Measurements from ENCODE around the gene PWWP2B. TPM values are rescaled to one million over a fixed set of nuclear protein-coding genes. Genes with fewer than 3 reads are reported as not detected.

Gene PWWP2B
- total and polyA plus RNA-seq, 2 of the 13 experiments (the other 11 are each of a cell fraction or from before 2014, with no cell fraction given): 2.3 to 4.7 TPM

DNA sequence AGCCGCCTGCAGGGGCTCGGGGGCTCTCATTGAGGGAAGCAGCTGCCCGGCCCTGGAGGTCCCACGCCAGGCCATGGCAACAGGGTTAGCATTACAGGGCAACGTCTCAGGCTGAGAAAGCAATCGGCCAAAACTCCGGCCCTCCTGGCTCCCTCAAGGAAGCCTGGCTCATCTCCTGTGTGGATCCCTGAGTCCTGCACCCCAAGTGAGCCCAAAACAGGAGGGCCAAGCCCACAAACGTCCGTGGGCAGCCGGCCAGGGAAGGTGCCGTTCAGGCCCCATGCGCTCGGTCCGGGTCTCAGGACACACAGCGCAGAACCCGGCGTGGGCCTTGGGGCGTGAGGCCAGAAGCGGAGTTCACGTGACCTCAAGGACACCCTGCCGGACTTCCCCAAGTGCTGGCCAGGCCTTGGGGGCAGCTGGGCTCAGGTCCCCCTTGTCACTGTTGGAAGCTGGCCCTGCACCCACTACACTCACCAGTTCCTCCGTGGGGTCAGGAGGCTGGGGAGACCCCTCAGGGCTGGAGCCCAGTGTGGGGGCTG lies 8.0 kb upstream of the PWWP2B start (continued):
- TF ChIP-seq, protein P1, sequence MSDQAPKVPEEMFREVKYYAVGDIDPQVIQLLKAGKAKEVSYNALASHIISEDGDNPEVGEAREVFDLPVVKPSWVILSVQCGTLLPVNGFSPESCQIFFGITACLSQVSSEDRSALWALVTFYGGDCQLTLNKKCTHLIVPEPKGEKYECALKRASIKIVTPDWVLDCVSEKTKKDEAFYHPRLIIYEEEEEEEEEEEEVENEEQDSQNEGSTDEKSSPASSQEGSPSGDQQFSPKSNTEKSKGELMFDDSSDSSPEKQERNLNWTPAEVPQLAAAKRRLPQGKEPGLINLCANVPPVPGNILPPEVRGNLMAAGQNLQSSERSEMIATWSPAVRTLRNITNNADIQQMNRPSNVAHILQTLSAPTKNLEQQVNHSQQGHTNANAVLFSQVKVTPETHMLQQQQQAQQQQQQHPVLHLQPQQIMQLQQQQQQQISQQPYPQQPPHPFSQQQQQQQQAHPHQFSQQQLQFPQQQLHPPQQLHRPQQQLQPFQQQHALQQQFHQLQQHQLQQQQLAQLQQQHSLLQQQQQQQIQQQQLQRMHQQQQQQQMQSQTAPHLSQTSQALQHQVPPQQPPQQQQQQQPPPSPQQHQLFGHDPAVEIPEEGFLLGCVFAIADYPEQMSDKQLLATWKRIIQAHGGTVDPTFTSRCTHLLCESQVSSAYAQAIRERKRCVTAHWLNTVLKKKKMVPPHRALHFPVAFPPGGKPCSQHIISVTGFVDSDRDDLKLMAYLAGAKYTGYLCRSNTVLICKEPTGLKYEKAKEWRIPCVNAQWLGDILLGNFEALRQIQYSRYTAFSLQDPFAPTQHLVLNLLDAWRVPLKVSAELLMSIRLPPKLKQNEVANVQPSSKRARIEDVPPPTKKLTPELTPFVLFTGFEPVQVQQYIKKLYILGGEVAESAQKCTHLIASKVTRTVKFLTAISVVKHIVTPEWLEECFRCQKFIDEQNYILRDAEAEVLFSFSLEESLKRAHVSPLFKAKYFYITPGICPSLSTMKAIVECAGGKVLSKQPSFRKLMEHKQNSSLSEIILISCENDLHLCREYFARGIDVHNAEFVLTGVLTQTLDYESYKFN (CRISPR knock-in tag; conservative IDR thresholded peaks at IDR 0.05): no peak
- no peak for TF ChIP-seq FOSL2 (CRISPR knock-in tag; IDR thresholded peaks at IDR 0.05)
- TF ChIP-seq SIN3A (IDR thresholded peaks at IDR 0.05; ENCODE audit: borderline replicate concordance, low read depth, low read length): no peak
- TF ChIP-seq REPIN1 (CRISPR knock-in tag; IDR thresholded peaks at IDR 0.05; ENCODE audit: borderline replicate concordance, low read depth): 0 out of 2 replicates have a peak, but pooled peaks have one; percentile 32
- TF ChIP-seq ZNF225 (CRISPR knock-in tag; IDR thresholded peaks at IDR 0.05): 0 out of 2 replicates have a peak, but pooled peaks have one; percentile 38
- TF ChIP-seq GATAD2A (CRISPR knock-in tag; IDR thresholded peaks at IDR 0.05): peak; percentile 70
- no peak for TF ChIP-seq RFX3 (CRISPR knock-in tag; IDR thresholded peaks at IDR 0.05)
- TF ChIP-seq PITX1 (CRISPR knock-in tag; IDR thresholded peaks at IDR 0.05): no peak
- TF ChIP-seq ZNF567 (CRISPR knock-in tag; IDR thresholded peaks at IDR 0.05; ENCODE audit: borderline replicate concordance): no peak
- no peak for TF ChIP-seq CBX2 (IDR thresholded peaks at IDR 0.05; ENCODE audit: low read depth, low read length)
- no peak for TF ChIP-seq CBX2 (CRISPR knock-in tag; IDR thresholded peaks at IDR 0.05; ENCODE audit: low read depth)
- TF ChIP-seq, protein P2, sequence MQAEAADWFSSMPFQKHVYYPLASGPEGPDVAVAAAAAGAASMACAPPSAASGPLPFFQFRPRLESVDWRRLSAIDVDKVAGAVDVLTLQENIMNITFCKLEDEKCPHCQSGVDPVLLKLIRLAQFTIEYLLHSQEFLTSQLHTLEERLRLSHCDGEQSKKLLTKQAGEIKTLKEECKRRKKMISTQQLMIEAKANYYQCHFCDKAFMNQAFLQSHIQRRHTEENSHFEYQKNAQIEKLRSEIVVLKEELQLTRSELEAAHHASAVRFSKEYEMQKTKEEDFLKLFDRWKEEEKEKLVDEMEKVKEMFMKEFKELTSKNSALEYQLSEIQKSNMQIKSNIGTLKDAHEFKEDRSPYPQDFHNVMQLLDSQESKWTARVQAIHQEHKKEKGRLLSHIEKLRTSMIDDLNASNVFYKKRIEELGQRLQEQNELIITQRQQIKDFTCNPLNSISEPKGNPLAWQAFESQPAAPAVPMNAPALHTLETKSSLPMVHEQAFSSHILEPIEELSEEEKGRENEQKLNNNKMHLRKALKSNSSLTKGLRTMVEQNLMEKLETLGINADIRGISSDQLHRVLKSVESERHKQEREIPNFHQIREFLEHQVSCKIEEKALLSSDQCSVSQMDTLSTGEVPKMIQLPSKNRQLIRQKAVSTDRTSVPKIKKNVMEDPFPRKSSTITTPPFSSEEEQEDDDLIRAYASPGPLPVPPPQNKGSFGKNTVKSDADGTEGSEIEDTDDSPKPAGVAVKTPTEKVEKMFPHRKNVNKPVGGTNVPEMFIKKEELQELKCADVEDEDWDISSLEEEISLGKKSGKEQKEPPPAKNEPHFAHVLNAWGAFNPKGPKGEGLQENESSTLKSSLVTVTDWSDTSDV (CRISPR knock-in tag; IDR thresholded peaks at IDR 0.05): no peak
- peak; percentile 68 for TF ChIP-seq BHLHE40 (IDR thresholded peaks at IDR 0.05; ENCODE audit: low read length)
- no peak for TF ChIP-seq MED8 (CRISPR knock-in tag; IDR thresholded peaks at IDR 0.05; ENCODE audit: insufficient replicate concordance)
- no peak for TF ChIP-seq MIER3 (CRISPR knock-in tag; IDR thresholded peaks at IDR 0.05; ENCODE audit: borderline replicate concordance)
- TF ChIP-seq KLF6 (CRISPR knock-in tag; IDR thresholded peaks at IDR 0.05): no peak
- TF ChIP-seq CHCHD3 (CRISPR knock-in tag; IDR thresholded peaks at IDR 0.05): no peak
- TF ChIP-seq, protein P3, sequence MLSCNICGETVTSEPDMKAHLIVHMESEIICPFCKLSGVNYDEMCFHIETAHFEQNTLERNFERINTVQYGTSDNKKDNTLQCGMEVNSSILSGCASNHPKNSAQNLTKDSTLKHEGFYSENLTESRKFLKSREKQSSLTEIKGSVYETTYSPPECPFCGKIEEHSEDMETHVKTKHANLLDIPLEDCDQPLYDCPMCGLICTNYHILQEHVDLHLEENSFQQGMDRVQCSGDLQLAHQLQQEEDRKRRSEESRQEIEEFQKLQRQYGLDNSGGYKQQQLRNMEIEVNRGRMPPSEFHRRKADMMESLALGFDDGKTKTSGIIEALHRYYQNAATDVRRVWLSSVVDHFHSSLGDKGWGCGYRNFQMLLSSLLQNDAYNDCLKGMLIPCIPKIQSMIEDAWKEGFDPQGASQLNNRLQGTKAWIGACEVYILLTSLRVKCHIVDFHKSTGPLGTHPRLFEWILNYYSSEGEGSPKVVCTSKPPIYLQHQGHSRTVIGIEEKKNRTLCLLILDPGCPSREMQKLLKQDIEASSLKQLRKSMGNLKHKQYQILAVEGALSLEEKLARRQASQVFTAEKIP (CRISPR knock-in tag; IDR thresholded peaks at IDR 0.05; ENCODE audit: borderline replicate concordance): no peak
- no peak for TF ChIP-seq SCMH1 (CRISPR knock-in tag; IDR thresholded peaks at IDR 0.05; ENCODE audit: borderline replicate concordance)
- TF ChIP-seq HHEX (CRISPR knock-in tag; IDR thresholded peaks at IDR 0.05): no peak
- no peak for TF ChIP-seq FOXM1 (CRISPR knock-in tag; IDR thresholded peaks at IDR 0.05)
- TF ChIP-seq TP53 (CRISPR knock-in tag; conservative IDR thresholded peaks at IDR 0.05): no peak
- TF ChIP-seq, protein P4, sequence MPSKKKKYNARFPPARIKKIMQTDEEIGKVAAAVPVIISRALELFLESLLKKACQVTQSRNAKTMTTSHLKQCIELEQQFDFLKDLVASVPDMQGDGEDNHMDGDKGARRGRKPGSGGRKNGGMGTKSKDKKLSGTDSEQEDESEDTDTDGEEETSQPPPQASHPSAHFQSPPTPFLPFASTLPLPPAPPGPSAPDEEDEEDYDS (CRISPR knock-in tag; IDR thresholded peaks at IDR 0.05): no peak
